IPS-18c (cell line): ENCODE data around the gene DQX1.

Experiments
- H3K4me3 ChIP-seq: 2 replicates; pipeline ENCODE4 v1.7.0; 2013; ENCODE audit warnings: low read depth, mild to moderate bottlenecking, low read length, moderate library complexity; ENCODE audit not compliant: insufficient read depth
- H3K9me3 ChIP-seq: one replicate; pipeline ENCODE4 v1.6.1; 2013; ENCODE audit warnings: mild to moderate bottlenecking, low read length, moderate library complexity; ENCODE audit not compliant: control insufficient read depth, insufficient read depth

The DQX1 gene

DNA sequence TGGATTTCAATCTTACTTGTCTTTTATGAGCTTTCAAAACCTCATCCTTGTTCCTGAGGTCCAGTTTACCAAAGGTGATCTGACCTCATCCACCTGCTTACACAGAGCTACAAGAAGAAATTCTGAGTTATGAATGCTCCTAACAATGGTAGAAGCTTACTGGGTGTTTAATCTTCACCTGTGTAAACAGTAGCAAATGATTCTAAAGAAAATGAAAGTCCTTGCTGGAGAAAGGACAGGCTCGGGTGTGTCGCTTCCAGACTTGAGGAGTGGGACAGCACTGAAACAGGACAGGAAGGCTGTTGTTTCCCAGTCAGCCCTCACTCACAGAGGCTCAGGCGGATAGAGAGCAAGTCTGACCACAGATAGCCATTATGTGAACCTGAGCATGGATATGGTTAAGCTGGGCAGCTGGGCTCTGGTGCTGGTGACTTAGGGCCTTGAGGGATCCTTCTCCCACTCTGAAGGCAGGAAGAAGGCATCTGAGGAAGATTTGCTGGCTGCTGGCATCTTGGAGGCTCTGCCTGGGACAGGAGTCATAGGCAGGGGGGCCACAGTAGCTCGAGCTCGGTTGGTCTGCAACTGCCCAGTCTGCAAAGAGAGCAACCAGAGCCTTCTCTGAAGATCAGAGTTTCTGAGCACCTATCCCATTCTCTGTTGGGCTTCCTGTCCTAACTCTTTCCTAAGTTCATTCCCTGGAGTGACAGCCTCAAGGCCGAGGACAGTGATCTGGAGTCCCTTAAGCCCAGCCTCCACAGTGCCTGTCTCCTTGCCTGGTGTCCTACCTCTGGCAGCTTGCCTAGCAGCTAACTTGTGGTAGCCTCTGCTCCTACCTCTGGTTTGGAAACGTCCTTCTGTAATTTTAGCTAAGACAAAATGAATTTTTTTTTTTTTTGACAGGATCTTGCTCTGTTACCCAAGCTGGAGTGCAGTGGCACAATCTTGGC lies 32.5 kb upstream of the DQX1 start:
- H3K9me3 ChIP-seq: no peaks in the 10 kb centered on the region

DNA sequence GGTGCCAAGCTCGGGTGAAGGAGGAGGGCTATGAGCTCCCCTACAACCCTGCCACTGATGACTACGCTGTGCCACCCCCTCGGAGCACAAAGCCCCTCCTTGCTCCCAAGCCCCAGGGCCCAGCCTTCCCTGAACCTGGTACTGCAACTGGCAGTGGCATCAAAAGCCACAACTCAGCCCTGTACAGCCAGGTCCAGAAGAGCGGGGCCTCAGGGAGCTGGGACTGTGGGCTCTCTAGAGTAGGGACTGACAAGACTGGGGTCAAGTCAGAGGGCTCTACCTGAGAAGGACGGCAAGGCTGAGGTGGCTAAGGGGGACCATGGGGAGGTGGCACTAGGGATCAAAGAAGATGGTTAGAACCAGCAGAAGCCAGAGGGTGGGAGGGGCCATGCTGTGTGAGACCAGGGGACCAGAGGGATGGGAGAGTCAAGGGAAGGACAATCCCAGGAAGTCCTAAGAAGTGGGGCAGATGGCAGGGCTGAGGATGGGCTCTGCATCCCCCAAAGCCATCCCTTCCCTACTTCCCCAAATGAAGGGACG lies 30.9 kb upstream of the DQX1 start:
- Histone ChIP-seq H3K4me3 (no peak overlapping the region), H3K9me3 (no peaks in the 10 kb centered on the region)

More for the DNA sequence above, 32.5 kb upstream of the DQX1 start:
- H3K4me3 ChIP-seq: no peak overlapping the region

DNA sequence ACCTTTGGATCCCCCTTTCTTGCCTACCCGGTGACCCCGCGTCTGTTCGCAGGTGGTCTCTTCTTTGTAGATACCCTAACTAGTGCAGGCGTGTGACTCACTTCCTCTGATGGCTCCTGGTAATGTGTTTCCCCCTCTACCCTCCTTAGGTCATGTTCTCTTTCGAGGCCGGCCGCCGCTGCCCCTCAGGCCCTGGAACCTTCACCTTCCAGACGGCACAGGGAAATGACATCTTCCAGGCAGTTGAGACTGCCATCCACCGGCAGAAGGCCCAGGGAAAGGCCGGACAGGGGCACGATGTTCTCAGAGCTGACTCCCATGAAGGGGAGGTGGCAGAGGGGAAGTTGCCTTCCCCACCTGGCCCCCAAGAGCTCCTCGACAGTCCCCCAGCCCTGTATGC lies 30.1 kb upstream of the DQX1 start:
- no peak overlapping the region for H3K4me3 ChIP-seq
- no peaks in the 10 kb centered on the region for H3K9me3 ChIP-seq

DNA sequence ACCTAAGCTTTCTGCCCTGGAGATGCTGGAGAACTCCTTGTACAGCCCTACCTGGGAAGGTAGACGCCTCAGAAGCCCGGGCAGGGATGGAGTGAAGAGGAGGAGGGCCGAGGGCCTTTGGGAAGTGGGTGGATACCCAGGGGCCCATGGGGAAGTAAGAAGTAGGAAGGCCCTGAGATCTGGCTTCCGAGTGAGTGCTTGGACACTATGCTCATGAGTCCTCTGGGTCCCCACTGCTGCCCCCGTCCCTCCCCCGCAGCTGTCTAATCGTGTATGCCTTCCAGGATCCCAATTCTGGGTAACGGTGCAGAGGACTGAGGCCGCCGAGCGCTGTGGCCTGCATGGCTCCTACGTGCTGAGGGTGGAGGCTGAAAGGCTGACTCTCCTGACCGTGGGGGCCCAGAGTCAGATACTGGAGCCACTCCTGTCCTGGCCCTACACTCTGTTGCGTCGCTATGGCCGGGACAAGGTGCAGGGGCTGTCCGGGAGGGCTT lies 29.6 kb upstream of the DQX1 start:
- H3K9me3 ChIP-seq: no peaks in the 10 kb centered on the region
- H3K4me3 ChIP-seq: peak overlapping the region; percentile 96

DNA sequence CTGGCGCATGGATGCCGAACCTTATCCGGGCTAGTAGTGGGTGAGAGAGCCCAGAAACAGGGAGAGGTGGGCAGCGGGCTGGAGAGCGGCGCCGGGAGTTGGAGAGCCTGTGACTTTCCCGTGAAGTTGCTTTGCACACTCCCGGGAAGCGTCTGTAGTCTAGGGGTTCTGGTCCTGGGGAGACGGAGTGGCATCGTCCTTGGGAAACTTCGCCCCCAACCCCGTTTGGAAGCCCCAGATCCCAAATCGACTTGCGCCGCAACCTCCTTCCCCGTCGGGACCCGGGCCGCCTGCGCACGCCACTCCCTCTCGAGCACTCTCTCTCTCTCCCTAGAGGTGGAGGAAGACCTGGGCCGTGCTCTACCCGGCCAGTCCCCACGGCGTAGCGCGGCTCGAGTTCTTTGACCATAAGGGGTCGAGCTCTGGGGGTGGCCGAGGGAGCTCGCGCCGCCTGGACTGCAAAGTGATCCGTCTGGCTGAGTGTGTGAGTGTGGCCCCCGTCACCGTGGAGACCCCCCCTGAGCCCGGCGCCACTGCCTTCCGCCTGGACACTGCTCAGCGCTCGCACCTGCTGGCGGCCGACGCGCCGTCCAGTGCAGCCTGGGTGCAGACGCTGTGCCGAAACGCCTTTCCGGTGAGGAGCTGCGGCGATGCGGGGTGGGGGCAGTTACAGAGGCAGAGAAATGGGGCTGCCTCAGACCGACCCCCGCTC lies 28.9 kb upstream of the DQX1 start:
- peak overlapping the region; percentile 96 for H3K4me3 ChIP-seq
- no peaks in the 10 kb centered on the region for H3K9me3 ChIP-seq

DNA sequence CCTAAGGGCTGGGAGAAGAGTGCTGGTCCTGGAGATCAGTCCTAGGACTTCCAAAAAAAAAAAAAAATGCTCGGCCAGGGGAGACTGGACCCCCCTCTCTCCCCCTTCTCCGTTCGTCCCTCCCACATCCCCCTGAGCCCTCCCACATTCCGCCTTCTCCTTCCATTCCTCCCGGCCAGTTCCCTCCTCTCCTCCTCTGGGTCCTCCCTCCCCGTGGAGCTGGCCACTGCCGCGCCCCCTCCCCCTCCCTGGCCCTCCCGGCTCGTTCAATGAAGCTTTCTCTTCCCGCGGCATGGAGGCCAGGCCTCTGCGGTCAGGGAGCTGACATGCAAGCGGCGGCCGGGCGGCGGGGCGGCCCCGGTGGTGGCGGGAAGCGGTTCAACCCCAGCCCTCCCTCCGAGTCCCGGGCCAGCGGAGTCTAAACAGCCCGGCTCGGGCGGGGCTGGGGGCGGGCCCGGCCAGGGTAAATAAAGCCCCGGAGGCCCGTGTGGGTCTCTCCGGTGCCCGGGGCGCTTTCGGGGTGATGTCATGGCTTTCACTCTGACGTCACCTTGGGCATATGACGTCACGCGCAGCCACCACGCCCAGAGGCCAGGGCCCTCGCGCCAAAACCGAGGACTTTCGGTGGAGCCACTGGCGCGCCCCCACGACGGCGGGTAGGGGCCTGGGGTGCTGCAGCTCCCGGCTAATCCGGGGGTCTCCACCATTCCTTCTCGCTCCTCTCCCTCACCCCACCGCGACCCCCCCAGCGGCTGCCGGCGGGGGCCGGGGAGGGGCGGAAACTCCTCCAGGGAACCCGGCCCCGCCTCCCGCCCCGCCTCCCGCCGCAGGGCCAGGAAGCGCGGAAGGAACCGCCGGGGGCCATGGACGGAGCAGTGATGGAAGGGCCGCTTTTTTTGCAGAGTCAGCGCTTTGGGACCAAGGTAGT lies 28.1 kb upstream of the DQX1 start, which contains the start of the genes DOK1 and LOXL3:
DOK1 (plus strand) TSS at position 829 of the 928 bp plus-strand sequence; CDS start at position 864, 35 bp downstream.
LOXL3 (minus strand) TSS at position 51 of the 928 bp plus-strand sequence. CDS start 1,308 bp downstream, outside the sequence.
- Histone ChIP-seq H3K9me3 (no peaks in the 10 kb centered on the region), H3K4me3 (peak within 1 kb of the TSS; percentile 96)

DNA sequence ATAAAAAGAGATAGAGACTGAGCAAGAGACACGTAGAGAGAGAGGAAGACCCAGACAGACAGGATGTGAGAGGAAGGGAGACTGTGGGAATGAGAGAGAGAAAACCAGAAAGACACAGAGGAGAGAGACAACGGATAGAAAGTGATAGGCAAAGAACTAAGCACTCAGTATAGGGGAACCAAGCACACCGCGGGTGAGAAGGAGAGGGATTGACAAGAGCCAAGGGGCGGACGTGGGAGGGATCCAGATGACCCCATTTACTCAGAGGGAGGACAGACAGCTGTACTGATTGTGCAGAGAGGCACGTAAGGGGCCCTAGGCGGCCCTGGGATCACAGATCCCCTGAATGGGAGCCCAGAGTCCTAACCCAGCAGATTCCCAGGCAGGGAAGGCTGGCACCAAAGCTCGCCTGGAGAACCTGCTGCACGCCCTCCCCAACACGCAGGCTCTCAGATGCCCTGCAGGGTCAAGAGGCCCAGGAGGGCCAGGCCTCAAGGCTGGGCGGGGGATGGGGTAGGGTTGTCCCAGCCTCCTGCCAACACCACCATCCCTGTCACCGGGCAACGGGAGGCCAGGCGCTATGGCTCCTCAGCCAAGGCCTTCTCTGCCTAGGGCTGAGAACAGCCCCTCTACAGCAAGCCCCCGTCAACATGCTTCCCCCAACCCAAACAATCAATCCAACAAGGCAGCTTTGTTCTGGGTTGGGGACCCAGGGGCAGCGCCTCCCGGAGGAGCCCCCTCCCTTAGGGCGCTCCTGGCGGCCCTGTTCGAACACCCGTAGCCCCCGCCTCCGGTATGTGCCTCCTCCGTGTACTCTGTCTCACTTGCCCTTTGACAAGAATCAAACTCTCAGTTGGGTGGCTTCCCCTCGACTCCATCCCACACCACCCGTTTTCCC lies 27.1 kb upstream of the DQX1 start:
- Histone ChIP-seq H3K9me3 (no peaks in the 10 kb centered on the region), H3K4me3 (peak overlapping the region; percentile 96)

DNA sequence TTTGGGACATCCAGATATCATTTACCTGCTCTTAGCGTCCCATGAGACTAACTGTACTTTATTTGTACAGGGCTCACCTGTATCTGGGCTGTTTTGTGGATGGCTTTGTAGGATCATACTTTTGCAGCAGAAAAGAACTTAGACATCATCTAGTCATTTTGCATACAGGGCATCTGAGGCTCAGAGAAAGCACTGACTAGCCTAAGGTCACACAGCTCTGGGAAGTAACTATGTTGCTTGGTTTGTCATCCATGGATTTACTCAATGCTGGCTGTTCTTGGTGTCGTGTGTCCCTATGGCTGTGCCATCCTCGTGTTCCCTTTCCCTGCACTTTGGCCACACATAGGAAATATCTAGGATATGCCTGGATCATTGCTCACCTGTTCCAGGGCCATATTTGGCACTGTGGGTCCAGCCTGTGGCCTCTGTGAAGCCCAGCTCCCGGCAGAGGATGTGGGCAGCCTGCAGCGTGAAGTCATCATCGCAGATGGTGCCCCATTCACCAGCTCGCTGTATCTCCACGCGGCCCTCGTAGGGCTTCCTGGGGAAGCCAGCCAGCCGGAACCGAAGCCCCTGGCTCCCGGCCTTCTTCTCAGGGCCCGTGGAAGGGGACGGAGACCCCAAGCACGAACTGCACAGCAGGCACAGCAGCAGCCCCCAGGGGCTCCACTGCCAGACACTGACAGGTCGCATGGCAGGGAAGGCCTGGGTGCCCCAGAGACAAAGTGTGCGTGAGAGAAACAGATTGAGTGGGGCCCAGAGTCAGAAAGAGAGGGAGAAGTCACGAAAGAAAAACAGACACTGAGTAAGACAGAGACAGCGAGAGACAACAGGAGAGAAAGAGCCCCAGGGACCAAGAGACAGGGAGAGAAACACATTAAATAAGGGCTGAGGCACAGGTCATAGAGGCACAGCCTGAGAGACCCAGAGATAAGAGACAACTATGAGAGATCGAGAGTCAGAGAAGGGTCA lies 26.2 kb upstream of the DQX1 start:
- no peaks in the 10 kb centered on the region for H3K9me3 ChIP-seq
- no peak overlapping the region for H3K4me3 ChIP-seq

DNA sequence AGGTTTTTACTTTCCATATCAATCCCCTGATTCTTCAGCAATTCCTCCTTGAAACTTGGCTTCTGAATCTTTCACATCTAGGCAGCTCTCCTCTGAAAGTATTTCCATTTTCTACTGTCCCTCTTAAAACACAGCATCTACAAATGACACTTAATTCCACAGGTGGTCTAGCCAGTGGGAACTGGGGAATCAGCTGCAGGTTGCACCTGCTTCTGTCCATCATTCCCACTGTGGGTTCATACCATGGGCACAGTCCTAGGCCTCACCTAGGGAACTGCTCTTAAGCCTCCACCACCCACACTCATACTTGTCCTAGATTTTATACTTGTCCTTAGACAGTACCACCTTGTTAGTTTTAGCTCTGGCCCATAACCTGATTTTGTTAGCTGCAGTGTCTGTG lies 25.5 kb upstream of the DQX1 start:
- H3K4me3 ChIP-seq: no peak overlapping the region
- H3K9me3 ChIP-seq: no peaks in the 10 kb centered on the region

DNA sequence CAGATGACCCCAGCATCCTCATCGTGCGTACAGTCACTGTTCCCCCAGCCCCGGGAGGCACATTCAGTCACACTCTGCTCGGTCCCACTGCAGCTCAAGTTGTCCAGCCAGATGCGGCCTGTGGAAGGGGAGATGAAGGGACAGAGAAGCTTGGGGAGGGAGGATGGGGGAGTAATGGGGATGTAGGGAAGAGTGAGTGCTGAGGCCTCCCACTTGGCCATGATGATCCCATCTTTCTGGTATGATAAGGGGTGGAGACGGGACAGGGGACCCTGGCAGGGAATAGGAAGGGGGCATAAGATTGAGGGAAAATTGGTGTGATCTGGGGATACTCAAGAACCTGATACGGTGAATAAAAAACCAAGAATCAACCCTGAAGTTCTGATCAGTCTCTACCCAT lies 24.2 kb upstream of the DQX1 start:
- H3K4me3 ChIP-seq: no peak overlapping the region
- no peaks in the 10 kb centered on the region for H3K9me3 ChIP-seq

DNA sequence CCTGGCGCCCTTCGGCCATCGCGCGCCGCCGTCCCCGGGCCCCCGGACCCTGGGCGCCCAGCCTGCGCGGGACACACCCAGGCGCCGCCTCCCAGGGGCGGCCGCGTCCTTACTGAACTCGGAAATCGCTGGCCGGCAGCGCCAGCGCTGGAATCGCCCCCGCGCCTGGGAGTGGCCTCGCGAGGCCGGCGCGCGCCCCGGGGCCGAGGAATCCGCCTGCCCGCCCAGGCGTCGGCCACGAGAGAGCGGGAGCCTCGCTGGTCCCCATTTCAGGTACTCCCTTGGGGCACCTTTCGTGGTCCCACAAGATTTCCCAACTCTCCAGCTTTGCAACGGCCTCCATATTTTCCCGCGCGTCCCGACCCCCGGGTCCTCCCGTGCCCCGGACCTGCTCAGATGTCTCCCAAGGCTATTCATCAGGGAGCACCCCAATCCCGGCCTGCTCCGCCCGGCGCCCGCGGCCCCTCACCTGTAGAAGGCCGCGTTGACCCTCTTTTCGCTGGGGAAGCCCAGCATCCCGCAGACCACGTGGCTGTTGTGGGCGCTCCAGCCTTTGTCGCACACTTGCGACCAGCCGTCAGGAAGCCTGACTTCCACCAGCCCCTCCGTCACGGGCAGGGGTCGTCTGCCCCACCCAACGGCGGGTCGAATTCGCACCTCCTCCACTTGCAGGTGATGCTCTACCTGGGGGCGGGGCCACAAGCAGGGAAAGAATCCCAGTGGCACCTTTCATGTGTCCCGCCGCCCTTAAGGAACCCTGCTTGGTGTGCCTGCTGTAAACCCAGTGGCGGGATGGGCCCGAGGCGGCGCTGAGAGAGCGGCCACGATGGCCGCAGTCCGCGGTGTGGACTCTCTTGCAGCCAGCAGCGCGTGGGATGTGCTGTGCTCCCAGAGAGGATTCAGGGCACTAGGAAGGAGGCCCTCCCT lies 23.1 kb upstream of the DQX1 start:
- no peaks in the 10 kb centered on the region for H3K9me3 ChIP-seq
- peak overlapping the region; percentile 77 for H3K4me3 ChIP-seq

DNA sequence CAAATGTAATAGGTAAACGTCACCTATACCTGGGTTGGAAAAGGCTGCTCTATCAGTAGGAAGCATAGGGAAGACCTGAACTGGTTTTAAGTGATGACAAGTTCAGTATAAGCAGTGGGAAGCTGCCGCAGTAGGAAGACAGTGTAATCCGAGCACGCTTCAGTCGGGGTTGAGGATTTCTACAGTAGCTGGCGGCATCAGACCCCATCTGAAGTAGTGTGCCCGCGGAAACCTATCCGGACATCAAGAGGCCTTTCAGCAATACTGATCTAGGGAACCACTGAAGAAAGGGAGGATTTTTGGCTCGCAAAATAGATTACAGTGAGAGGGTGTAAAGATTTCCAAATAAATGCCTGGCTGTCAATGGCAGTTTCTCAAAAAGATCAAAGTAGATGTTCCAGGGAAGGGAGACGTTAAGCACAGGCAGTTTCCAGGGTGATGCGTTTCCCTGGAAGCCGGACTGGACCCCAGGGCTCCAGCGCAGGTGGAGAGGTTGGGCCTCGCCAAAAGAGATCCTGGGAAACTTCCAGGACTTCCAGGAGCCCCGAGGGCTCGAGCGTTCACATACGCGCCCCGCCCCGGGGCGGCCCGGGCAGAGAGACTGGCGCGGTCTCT lies 22.4 kb upstream of the DQX1 start:
- H3K9me3 ChIP-seq: no peaks in the 10 kb centered on the region
- peak overlapping the region; percentile 77 for H3K4me3 ChIP-seq

DNA sequence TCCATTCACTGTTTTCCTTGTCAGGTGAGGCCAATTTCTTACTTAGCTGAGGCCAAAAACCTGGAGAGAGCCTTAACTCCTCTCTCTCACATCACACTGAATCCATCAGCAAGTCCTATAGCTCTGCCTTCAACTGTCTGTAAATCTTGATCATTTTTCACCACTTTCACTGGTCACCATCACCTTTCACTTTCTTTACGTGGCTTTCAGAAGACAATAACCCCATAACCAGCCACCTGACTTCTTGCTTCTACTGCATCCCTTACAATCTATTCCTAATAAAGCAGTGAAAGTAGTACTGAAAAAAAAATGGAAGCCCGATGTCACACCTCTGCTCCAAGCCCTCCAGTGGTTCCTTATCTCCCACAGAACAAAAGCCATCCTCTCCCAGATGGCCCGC lies 20.0 kb upstream of the DQX1 start:
- H3K4me3 ChIP-seq: no peak overlapping the region
- H3K9me3 ChIP-seq: no peaks in the 10 kb centered on the region

DNA sequence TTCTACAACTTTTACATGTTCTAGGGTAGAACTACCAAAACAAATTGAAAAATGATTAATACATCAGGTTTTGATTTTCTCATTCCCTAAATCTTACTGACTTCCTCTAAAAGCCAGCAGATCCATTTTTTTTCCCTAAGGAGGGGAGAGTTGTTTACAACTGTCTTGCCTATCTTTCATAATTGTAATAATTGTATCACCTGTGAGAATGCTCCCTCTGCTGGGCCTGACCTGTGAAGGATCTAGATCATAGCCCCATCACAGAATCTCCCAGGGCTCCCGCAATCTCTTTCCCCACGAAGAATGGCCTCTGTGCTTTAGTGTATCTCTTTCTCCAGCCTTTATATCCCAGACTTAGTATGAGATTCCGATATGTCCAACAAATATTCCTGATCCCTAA lies 18.6 kb upstream of the DQX1 start:
- H3K9me3 ChIP-seq: no peaks in the 10 kb centered on the region
- no peak overlapping the region for H3K4me3 ChIP-seq
